NCI-H1105 treated with DMSO at 0.1 percent for 48 hours (cell line): ENCODE measurements around the gene KRTAP5-6.
A peak's percentile ranks its signal among the peaks of the same experiment; 100 is the strongest.
"Not testable (repeated sequence)": the region's sequence is repeated elsewhere in the genome, so short reads cannot be mapped to it uniquely, and the experiment has no call there.

Experiments
- DNase-seq: peaks from one replicate; lab custom pipeline; 2025; lab: John Stamatoyannopoulos, UW

The KRTAP5-6 gene

GRCh38 chr11:1683904-1684572 lies 13.0 kb upstream of the KRTAP5-6 start:
- DNase-seq = not testable (repeated sequence)

- not testable (repeated sequence) for DNase-seq
These were observed 11.8 kb upstream of the KRTAP5-6 start for GRCh38 chr11:1684886-1685874.

- DNase-seq = not testable (repeated sequence)
These were observed 10.8 kb upstream of the KRTAP5-6 start for GRCh38 chr11:1686220-1686619.

- DNase-seq = not testable (repeated sequence)
These were observed 8.6 kb upstream of the KRTAP5-6 start for GRCh38 chr11:1688336-1688947.

- DNase-seq = not testable (repeated sequence)
These were observed 7.5 kb upstream of the KRTAP5-6 start for GRCh38 chr11:1689250-1690166.

- DNase-seq = no peak
These were observed 6.6 kb upstream of the KRTAP5-6 start for GRCh38 chr11:1690167-1691025.

- no peak for DNase-seq
These were observed 5.7 kb upstream of the KRTAP5-6 start for GRCh38 chr11:1691026-1691877.

- DNase-seq = no peak
These were observed 4.9 kb upstream of the KRTAP5-6 start for GRCh38 chr11:1691878-1692707.

GRCh38 chr11:1692708-1693326 lies 4.2 kb upstream of the KRTAP5-6 start:
- no peak for DNase-seq

GRCh38 chr11:1693327-1694063 lies 3.5 kb upstream of the KRTAP5-6 start:
- peak; percentile 78 for DNase-seq

- peak; percentile 84 for DNase-seq
These were observed 2.7 kb upstream of the KRTAP5-6 start for GRCh38 chr11:1694064-1694845.

- no peak for DNase-seq
These were observed 2.0 kb upstream of the KRTAP5-6 start for GRCh38 chr11:1694846-1695547.

- no peak for DNase-seq
These were observed 1.4 kb upstream of the KRTAP5-6 start for GRCh38 chr11:1695548-1696108.

- no peak for DNase-seq
These were observed 2.8 kb downstream of the KRTAP5-6 start for GRCh38 chr11:1699771-1700170.

- no peak for DNase-seq
These were observed 4.3 kb downstream of the KRTAP5-6 start for GRCh38 chr11:1701091-1701807.
